ENCODE measurements around the gene EP400.
"Not testable (repeated sequence)": the region's sequence is repeated elsewhere in the genome, so short reads cannot be mapped to it uniquely, and the experiment has no call there.

EP400 gene

GRCh38 chr12:132095520-132096409, 146.0 kb downstream of the EP400 start:
- DNase-seq: no peak

GRCh38 chr12:132099739-132100138, 150.0 kb downstream of the EP400 start:
- DNase-seq: no peak

GRCh38 chr12:132100306-132101065, 150.7 kb downstream of the EP400 start:
- DNase-seq: no peak

GRCh38 chr12:132102297-132102696, 152.6 kb downstream of the EP400 start:
- no peak for DNase-seq

- not testable (repeated sequence) for DNase-seq
These were observed 153.3 kb downstream of the EP400 start for GRCh38 chr12:132103072-132103471.

GRCh38 chr12:132103542-132104308, 154.0 kb downstream of the EP400 start:
- DNase-seq: no peak

- no peak for DNase-seq
These were observed 155.7 kb downstream of the EP400 start for GRCh38 chr12:132105467-132105866.

- DNase-seq: no peak
These were observed 157.2 kb downstream of the EP400 start for GRCh38 chr12:132106921-132107320.

GRCh38 chr12:132108211-132108832, 158.6 kb downstream of the EP400 start:
- no peak for DNase-seq

GRCh38 chr12:132109741-132110140, 160.0 kb downstream of the EP400 start:
- DNase-seq: no peak

GRCh38 chr12:132110677-132111076, 160.9 kb downstream of the EP400 start:
- no peak for DNase-seq

- DNase-seq: no peak
These were observed 162.0 kb downstream of the EP400 start for GRCh38 chr12:132111654-132112304.

- DNase-seq: no peak
These were observed 164.9 kb downstream of the EP400 start for GRCh38 chr12:132114667-132115066.

GRCh38 chr12:132115500-132115899, 165.8 kb downstream of the EP400 start:
- DNase-seq: no peak

GRCh38 chr12:132116709-132117557, 167.2 kb downstream of the EP400 start:
- no peak for DNase-seq

- DNase-seq: no peak
These were observed 167.8 kb downstream of the EP400 start for GRCh38 chr12:132117558-132117875.

GRCh38 chr12:132118876-132119275, 169.1 kb downstream of the EP400 start:
- no peak for DNase-seq

- DNase-seq: no peak
These were observed 171.5 kb downstream of the EP400 start for GRCh38 chr12:132121283-132121682.

GRCh38 chr12:132123970-132124765, 174.4 kb downstream of the EP400 start:
- DNase-seq: no peak

GRCh38 chr12:132124766-132125425, 175.2 kb downstream of the EP400 start:
- no peak for DNase-seq

Measured in activated gamma-delta T cell treated with Interleukin-2 at 50 U/mL for 16 hours (primary cell).